Fibroblast of lung (primary cell): Measurements from ENCODE around the gene SLC25A25.

Source experiments
- EZH2 ChIP-seq: IDR thresholded peaks from 2 replicates; pipeline ENCODE4 v1.5.1; 2012; ENCODE audit warnings: low read length, control low read depth, mild to moderate bottlenecking; ENCODE audit errors: missing control alignments
- TF ChIP-seq, protein P1 (sequence below), 2 donors: IDR thresholded peaks in 1 of 2; conservative IDR thresholded peaks in 1 of 2; 1 replicate in 1 of 2; 2 replicates in 1 of 2; pipeline ENCODE4 v1.5.1; 2011 to 2012; ENCODE audit warnings: low read length in 2 of 2, control low read depth in 1 of 2, inconsistent platforms in 1 of 2, low read depth in 1 of 2, mild to moderate bottlenecking in 1 of 2

DNA sequence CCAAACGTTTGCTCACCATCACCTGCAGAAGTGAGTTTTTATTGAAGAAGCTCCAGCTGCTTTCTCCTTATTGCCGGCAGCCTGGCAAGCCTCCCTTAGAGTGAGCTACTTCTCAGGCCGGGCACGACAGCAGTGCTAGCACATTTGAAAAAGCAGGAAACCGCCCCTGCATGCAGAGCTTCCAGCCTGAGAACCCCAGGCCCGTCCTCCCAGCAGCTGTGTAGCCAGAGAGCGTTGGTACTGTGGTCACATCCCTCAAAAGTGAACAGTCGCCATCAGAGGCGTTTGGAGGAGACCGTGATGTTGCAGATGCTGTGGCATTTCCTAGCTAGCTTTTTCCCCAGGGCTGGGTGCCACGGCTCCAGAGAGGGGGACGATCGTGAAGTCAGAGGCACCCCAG, 23.5 kb downstream of the SLC25A25 start:
- TF ChIP-seq, protein P1, sequence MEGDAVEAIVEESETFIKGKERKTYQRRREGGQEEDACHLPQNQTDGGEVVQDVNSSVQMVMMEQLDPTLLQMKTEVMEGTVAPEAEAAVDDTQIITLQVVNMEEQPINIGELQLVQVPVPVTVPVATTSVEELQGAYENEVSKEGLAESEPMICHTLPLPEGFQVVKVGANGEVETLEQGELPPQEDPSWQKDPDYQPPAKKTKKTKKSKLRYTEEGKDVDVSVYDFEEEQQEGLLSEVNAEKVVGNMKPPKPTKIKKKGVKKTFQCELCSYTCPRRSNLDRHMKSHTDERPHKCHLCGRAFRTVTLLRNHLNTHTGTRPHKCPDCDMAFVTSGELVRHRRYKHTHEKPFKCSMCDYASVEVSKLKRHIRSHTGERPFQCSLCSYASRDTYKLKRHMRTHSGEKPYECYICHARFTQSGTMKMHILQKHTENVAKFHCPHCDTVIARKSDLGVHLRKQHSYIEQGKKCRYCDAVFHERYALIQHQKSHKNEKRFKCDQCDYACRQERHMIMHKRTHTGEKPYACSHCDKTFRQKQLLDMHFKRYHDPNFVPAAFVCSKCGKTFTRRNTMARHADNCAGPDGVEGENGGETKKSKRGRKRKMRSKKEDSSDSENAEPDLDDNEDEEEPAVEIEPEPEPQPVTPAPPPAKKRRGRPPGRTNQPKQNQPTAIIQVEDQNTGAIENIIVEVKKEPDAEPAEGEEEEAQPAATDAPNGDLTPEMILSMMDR (conservative IDR thresholded peaks at IDR 0.05 in 1 of 2, IDR thresholded peaks at IDR 0.05 in 1 of 2; ENCODE audit: low read depth in 1 of 2, low read length in 2 of 2), result no peak
- no peak for TF ChIP-seq EZH2
